ENCODE data around the gene KLHL8.

DNA sequence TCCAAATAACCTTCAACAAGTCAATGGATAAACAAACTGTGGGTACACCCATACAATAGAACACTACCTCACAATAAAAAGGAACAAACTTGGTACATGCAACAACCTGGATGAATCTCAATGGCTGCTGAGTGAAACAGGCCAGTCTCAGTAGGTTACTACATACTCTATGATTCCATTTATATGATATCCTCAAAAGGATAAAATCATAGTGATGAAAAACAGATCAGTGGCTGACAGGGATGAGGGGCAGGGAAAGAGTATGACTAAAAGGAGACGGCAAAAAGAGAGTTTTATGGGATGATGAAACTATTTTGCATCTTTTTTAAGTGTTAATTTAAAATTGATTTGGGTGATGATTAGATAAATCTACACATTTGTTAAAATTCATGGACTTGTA is 15.9 kb downstream of the KLHL8 start:
- TF ChIP-seq, protein P1, sequence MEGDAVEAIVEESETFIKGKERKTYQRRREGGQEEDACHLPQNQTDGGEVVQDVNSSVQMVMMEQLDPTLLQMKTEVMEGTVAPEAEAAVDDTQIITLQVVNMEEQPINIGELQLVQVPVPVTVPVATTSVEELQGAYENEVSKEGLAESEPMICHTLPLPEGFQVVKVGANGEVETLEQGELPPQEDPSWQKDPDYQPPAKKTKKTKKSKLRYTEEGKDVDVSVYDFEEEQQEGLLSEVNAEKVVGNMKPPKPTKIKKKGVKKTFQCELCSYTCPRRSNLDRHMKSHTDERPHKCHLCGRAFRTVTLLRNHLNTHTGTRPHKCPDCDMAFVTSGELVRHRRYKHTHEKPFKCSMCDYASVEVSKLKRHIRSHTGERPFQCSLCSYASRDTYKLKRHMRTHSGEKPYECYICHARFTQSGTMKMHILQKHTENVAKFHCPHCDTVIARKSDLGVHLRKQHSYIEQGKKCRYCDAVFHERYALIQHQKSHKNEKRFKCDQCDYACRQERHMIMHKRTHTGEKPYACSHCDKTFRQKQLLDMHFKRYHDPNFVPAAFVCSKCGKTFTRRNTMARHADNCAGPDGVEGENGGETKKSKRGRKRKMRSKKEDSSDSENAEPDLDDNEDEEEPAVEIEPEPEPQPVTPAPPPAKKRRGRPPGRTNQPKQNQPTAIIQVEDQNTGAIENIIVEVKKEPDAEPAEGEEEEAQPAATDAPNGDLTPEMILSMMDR (IDR thresholded peaks at IDR 0.05): no peak
- TF ChIP-seq POLR2A (IDR thresholded peaks at IDR 0.05): no peak

All from adrenal gland (tissue), 5 donors.